Gastrocnemius medialis (tissue), 4 donors: Measurements from ENCODE around the gene GPBP1.

Source experiments
- POLR2A ChIP-seq, 2 donors: fragments of 450-650 bp; IDR thresholded peaks; one replicate each; pipeline ENCODE4 v1.6.1; 2017; ENCODE audit warnings: antibody characterized with exemption in 2 of 2, mild to moderate bottlenecking in 2 of 2, moderate library complexity in 2 of 2
- TF ChIP-seq, protein P1 (sequence below), 5 experiments: fragments of 450-650 bp in 3 of 5; fragments of 200-600 bp in 2 of 5; sonication (generic) in 2 of 5; IDR thresholded peaks in 4 of 5; conservative IDR thresholded peaks in 1 of 5; 1 replicate in 4 of 5; 2 replicates in 1 of 5; pipeline ENCODE4 v1.5.1; 2016 to 2019; ENCODE audit warnings: antibody characterized with exemption in 5 of 5, mild to moderate bottlenecking in 3 of 5, moderate library complexity in 3 of 5

DNA sequence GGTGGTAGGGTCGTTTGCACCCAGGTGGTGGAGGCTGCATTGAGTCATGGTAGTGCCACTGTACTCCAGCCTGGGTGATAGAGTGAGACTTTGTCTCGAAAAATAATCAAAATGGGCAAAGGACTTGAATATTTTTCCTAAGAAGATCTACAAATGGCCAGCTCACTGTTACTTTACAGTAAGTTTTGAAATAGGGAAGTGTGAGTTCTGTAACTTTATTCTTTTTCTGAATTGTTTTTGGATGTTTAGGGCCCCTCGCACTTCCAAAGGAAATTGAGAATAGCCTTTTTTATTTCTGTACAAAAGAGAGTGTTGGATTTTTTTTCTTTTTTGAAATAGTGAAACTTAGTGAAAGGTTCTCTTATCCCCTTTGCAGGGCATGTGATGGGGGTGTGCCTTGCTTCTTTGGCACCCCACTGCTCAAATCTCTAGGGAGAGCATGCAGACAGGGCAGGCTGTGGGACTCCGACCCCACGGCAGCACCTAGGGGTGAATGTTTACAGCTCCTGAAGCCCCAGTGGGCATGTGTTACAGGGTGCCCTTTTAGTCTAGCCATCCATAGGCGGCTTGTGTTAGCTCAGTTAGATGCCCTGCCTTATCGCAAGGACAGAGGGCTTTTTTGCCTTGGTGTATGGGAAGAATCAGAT lies 33.3 kb downstream of the GPBP1 start:
- TF ChIP-seq, protein P1, sequence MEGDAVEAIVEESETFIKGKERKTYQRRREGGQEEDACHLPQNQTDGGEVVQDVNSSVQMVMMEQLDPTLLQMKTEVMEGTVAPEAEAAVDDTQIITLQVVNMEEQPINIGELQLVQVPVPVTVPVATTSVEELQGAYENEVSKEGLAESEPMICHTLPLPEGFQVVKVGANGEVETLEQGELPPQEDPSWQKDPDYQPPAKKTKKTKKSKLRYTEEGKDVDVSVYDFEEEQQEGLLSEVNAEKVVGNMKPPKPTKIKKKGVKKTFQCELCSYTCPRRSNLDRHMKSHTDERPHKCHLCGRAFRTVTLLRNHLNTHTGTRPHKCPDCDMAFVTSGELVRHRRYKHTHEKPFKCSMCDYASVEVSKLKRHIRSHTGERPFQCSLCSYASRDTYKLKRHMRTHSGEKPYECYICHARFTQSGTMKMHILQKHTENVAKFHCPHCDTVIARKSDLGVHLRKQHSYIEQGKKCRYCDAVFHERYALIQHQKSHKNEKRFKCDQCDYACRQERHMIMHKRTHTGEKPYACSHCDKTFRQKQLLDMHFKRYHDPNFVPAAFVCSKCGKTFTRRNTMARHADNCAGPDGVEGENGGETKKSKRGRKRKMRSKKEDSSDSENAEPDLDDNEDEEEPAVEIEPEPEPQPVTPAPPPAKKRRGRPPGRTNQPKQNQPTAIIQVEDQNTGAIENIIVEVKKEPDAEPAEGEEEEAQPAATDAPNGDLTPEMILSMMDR (IDR thresholded peaks at IDR 0.05 in 4 of 5, conservative IDR thresholded peaks at IDR 0.05 in 1 of 5): no peak
- TF ChIP-seq POLR2A (IDR thresholded peaks at IDR 0.05): no peak
